Stimulated activated naive CD8-positive, alpha-beta T cell treated with anti-CD3 and anti-CD28 coated beads, Interleukin-15, amount 100 ng/mL, for 72 hours (primary cell): ENCODE results near the gene PGLYRP2.

ENCODE experiments used
- ATAC-seq: fragments of 150-1000 bp; cut with Tn5 transposase; 2 replicates; pipeline ENCODE4 v1.10.0; 2021; ENCODE audit warnings: mild to moderate bottlenecking, moderate library complexity
- DNase-seq, 2 donors: peaks; one replicate each; pipeline ENCODE4 v3.0.0; 2021 to 2022
- H3K27ac Mint-ChIP-seq, 2 donors: one replicate each; pipeline ENCODE4 v1.8.0; 2022; ENCODE audit warnings: mild to moderate bottlenecking in 2 of 2, mixed read lengths in 2 of 2, moderate library complexity in 2 of 2
- H3K27me3 Mint-ChIP-seq: one replicate; pipeline ENCODE4 v1.8.0; 2022; ENCODE audit warnings: mixed read lengths
- H3K4me1 Mint-ChIP-seq: one replicate; pipeline ENCODE4 v1.8.0; 2022; ENCODE audit warnings: mild to moderate bottlenecking, mixed read lengths
- H3K4me3 Mint-ChIP-seq, 2 donors: one replicate each; pipeline ENCODE4 v1.8.0; 2022; ENCODE audit warnings: mild to moderate bottlenecking in 2 of 2, mixed read lengths in 2 of 2, moderate library complexity in 1 of 2
- H3K9me3 Mint-ChIP-seq, 2 donors: one replicate each; pipeline ENCODE4 v1.8.0; 2022; ENCODE audit warnings: mixed read lengths in 2 of 2

Gene PGLYRP2

GRCh38 chr19:15428956-15429824 is 50.1 kb downstream of the PGLYRP2 start:
- DNase-seq (no peak), ATAC-seq (no peak)
- no peaks in the 10 kb centered on the region for H3K27me3 Mint-ChIP-seq
- H3K4me3 Mint-ChIP-seq, result no peak overlapping the region
- peaks cover 46% of the 10 kb centered on the region for H3K4me1 Mint-ChIP-seq
- no peak overlapping the region for H3K27ac Mint-ChIP-seq
- H3K9me3 Mint-ChIP-seq, result no peaks in the 10 kb centered on the region

DNA sequence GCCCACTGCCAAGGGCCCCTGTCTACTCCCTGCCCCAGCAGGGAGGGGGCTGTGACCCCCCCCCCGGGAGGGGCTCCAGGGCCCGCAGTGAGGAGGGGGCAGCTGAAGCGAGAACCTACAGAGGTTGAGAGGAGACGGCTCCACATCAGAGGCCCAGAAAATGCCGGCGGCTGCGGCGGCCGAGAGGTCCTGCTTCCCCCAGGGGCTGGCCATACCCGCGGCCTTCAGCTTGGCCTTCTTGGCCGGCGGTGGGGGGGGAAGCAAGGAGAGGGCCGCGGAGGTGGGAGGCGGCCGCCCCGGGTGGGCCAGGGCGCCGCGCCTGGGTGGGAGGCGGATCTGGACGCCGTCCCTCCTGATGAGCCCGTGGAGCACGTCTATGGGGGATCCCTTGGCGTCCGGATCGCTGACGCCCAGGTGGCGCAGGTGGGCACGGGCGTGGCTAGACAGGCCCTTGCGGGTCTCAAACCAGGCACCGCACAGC is 51.3 kb downstream of the PGLYRP2 start:
- peaks cover 0 to 8% of the 10 kb centered on the region in 2 donors for H3K9me3 Mint-ChIP-seq
- DNase-seq (no peak), ATAC-seq (no peak)
- no peak overlapping the region for H3K4me3 Mint-ChIP-seq
- H3K27me3 Mint-ChIP-seq, result no peaks in the 10 kb centered on the region
- H3K4me1 Mint-ChIP-seq, result peaks cover 40% of the 10 kb centered on the region
- no peak overlapping the region for H3K27ac Mint-ChIP-seq

DNA sequence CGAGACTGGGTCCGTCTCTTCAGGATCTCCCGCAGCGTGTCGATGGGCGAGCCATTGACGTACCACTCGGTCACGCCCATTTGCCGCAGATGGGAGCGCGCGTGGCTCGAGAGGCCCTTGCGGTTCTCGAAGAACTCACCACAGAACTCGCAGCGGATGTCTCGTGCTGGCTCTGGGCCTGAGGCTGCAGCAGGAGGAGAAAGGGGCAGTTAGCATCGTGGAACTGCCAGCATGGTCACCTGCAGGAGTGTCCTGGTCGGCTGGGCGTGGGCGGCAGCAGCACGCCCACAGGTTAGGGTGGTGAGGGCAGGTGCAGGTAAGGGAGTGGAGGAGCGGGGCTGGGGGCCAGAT is 52.0 kb downstream of the PGLYRP2 start:
- Mint-ChIP-seq H3K4me1 (peaks cover 37% of the 10 kb centered on the region), H3K27me3 (no peaks in the 10 kb centered on the region), H3K9me3 (peaks cover 0 to 12% of the 10 kb centered on the region in 2 donors), H3K4me3 (no peak overlapping the region), H3K27ac (peak overlapping the region; percentile 15 to 20)
- ATAC-seq (no peak), DNase-seq (no peak)

DNA sequence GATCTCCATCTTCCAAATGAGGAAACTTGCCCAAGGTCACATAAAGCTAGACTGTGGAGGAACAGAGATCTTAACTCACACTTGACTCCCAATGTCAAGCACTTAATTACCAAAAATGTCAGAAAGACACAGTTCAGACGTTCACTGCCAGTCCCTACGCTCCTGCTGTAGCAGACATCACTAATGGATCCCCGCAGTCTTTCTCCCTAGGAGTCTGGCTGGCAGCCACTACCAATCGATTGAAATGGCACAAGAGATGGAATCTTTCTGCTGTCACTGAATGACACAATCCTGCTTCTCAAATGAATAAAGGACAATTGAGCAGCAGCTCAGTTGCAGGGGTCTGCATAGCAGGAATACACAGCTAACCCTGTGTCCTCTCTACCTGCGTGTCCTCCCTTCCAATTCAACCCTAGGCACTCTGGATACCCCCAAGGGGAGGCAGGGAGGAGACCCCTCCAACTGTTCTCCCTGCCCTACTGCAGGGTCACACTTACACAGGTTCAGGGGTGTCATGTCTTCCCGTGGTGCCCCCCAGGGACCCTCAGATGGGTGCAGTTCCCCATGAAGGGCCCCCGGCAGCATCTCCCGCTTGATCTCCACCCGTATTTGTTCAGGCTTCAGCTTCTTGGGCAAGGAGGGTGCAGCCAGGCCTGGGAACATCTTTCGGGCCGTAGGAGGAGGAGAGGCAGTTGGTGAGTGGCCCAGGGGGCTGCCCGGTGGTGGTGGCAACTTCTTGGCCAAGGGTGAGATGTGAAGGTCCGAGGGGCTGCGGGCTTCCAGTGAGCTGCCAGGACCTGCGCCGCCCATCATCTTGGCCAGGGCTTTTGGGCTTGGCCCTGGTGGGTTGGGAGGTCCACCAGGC is 52.6 kb downstream of the PGLYRP2 start:
- Mint-ChIP-seq H3K27me3 (no peaks in the 10 kb centered on the region), H3K9me3 (peaks cover 0 to 12% of the 10 kb centered on the region in 2 donors), H3K27ac (peak overlapping the region in 1 of 2 donors; percentile 92), H3K4me1 (peaks cover 34% of the 10 kb centered on the region), H3K4me3 (no peak overlapping the region)
- ATAC-seq (no peak), DNase-seq (no peak)

GRCh38 chr19:15425321-15425950 is 53.9 kb downstream of the PGLYRP2 start:
- ATAC-seq (no peak), DNase-seq (no peak)
- H3K27me3 Mint-ChIP-seq, result no peaks in the 10 kb centered on the region
- H3K9me3 Mint-ChIP-seq, result peaks cover 0 to 12% of the 10 kb centered on the region in 2 donors
- H3K4me3 Mint-ChIP-seq, result no peak overlapping the region
- H3K4me1 Mint-ChIP-seq, result peaks cover 21% of the 10 kb centered on the region
- no peak overlapping the region for H3K27ac Mint-ChIP-seq

- H3K4me1 Mint-ChIP-seq, result peaks cover 23% of the 10 kb centered on the region
- H3K27me3 Mint-ChIP-seq, result no peaks in the 10 kb centered on the region
- peaks cover 0 to 12% of the 10 kb centered on the region in 2 donors for H3K9me3 Mint-ChIP-seq
- H3K27ac Mint-ChIP-seq, result no peak overlapping the region
- ATAC-seq, result no peak
- DNase-seq, result no peak
- H3K4me3 Mint-ChIP-seq, result no peak overlapping the region
Measured at GRCh38 chr19:15424692-15425272, 54.5 kb downstream of the PGLYRP2 start.

DNA sequence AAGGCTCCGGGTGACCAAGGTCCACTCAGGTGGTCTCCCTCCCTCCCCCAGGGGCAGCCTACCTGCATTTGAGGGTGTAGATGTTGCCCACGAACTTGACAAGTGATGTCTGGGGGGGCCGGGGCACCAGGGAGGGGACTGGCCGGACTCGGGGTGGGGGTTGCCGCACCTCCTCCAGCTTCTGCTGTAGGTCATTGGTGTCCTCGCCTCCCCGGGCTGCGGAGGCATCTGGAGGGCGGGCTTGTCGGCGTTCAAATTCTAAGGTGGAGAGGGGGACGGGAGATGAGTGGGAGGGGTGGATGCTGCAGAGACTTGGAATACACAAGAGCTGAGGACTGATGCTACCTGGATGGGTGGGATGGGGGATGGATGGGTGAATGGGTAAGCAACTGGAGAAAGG is 55.2 kb downstream of the PGLYRP2 start:
- no peaks in the 10 kb centered on the region for H3K27me3 Mint-ChIP-seq
- no peak for DNase-seq
- H3K27ac Mint-ChIP-seq, result no peak overlapping the region
- no peak for ATAC-seq
- peaks cover 0 to 12% of the 10 kb centered on the region in 2 donors for H3K9me3 Mint-ChIP-seq
- H3K4me3 Mint-ChIP-seq, result no peak overlapping the region
- peaks cover 29% of the 10 kb centered on the region for H3K4me1 Mint-ChIP-seq

DNA sequence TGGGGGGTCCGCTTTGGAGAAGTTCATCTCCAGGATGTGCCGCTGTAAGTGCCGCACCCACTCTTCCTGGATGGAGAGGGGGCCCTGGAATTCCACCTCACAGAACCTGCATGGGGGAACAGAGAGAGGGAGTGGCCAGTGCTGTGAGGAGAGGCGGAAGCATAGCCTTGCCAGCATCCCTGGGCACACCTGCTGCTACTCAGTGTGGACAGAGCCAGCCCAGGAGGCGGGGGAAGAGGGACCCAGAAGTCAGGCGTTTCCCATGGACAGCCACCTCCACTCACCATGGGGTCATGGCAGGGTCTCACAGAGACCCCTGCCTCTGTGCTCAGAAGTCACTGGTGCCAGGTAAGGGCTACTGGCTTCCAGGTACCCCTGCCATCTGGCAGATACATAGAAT is 56.2 kb downstream of the PGLYRP2 start:
- Mint-ChIP-seq H3K4me3 (no peak overlapping the region), H3K27ac (no peak overlapping the region), H3K27me3 (no peaks in the 10 kb centered on the region), H3K9me3 (peaks cover 0 to 12% of the 10 kb centered on the region in 2 donors), H3K4me1 (peaks cover 38% of the 10 kb centered on the region)
- no peak for DNase-seq
- ATAC-seq, result no peak

- ATAC-seq, result no peak
- no peak overlapping the region for H3K4me3 Mint-ChIP-seq
- no peak for DNase-seq
- peaks cover 42% of the 10 kb centered on the region for H3K4me1 Mint-ChIP-seq
- no peak overlapping the region for H3K27ac Mint-ChIP-seq
- H3K27me3 Mint-ChIP-seq, result no peaks in the 10 kb centered on the region
- peaks cover 0 to 12% of the 10 kb centered on the region in 2 donors for H3K9me3 Mint-ChIP-seq
Measured at GRCh38 chr19:15422296-15423075, 56.8 kb downstream of the PGLYRP2 start.

GRCh38 chr19:15421721-15422260 is 57.5 kb downstream of the PGLYRP2 start:
- ATAC-seq, result no peak
- no peaks in the 10 kb centered on the region for H3K27me3 Mint-ChIP-seq
- DNase-seq, result no peak
- H3K9me3 Mint-ChIP-seq, result peaks cover 0 to 12% of the 10 kb centered on the region in 2 donors
- no peak overlapping the region for H3K27ac Mint-ChIP-seq
- peaks cover 42% of the 10 kb centered on the region for H3K4me1 Mint-ChIP-seq
- no peak overlapping the region for H3K4me3 Mint-ChIP-seq

GRCh38 chr19:15421136-15421695 is 58.1 kb downstream of the PGLYRP2 start:
- no peak overlapping the region for H3K4me3 Mint-ChIP-seq
- H3K27ac Mint-ChIP-seq, result no peak overlapping the region
- H3K4me1 Mint-ChIP-seq, result peaks cover 42% of the 10 kb centered on the region
- H3K27me3 Mint-ChIP-seq, result no peaks in the 10 kb centered on the region
- ATAC-seq (no peak), DNase-seq (no peak)
- peaks cover 0 to 12% of the 10 kb centered on the region in 2 donors for H3K9me3 Mint-ChIP-seq

DNA sequence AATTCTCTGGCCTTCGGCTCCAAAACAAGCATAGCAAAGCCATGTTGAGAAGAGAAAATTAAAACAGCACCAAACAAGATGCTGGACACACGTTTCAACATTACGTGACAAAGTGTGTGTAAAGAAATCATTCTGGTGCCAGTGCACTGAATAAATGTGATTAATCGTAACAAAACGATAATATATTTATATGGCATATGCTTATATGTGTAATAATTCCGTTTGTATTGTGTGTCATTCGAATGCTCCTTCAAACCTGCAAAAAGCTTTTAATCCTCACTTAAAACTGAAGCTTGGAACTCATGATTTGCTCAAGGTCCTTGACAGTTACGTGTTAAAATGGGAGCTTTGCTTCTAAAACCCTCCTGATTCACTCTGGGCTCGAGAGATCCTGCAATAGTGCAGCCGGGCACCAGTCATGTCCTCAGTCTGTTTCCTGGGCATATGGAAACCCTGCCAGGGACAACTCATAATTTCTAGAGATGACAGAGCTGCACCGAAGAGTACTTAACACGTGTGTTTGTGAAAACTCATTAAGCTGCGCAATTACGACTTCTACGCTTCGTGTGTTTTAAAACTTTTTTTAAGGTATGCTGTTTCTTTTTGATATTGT is 59.8 kb downstream of the PGLYRP2 start:
- no peak for ATAC-seq
- Mint-ChIP-seq H3K4me1 (peaks cover 51% of the 10 kb centered on the region), H3K4me3 (peak overlapping the region; percentile 97 to 98), H3K9me3 (peaks cover 0 to 12% of the 10 kb centered on the region in 2 donors), H3K27ac (peak overlapping the region; percentile 9 to 99), H3K27me3 (no peaks in the 10 kb centered on the region)
- DNase-seq, result no peak
